HepG2 (cell line): ENCODE data around the gene C20orf144. TPM values are rescaled to one million over a fixed set of nuclear protein-coding genes. Genes with fewer than 3 reads are reported as not detected.

Experiments
- HNF4G ChIP-seq, 2 experiments: sonication (generic) in 1 of 2; formaldehyde crosslinking in 1 of 2; IDR thresholded peaks; 2 replicates each; pipeline versions ENCODE4 v1.4.0 to v1.6.1; 2011 to 2020; ENCODE audit warnings: borderline replicate concordance in 2 of 2, low read depth in 2 of 2, mild to moderate bottlenecking in 2 of 2, low read length in 1 of 2, missing genetic modification reagents in 1 of 2, moderate library complexity in 1 of 2
- MAZ ChIP-seq, 2 experiments: sonication (generic) in 1 of 2; formaldehyde crosslinking in 1 of 2; IDR thresholded peaks; 2 replicates each; pipeline versions ENCODE4 v1.5.0 to v1.6.1; 2012 to 2020; ENCODE audit warnings: low read depth in 2 of 2, mild to moderate bottlenecking in 2 of 2, borderline replicate concordance in 1 of 2, improper control_type of control experiment in 1 of 2, low read length in 1 of 2, missing genetic modification reagents in 1 of 2, moderate library complexity in 1 of 2
- MED13 ChIP-seq: sonication (generic); formaldehyde crosslinking; IDR thresholded peaks from 2 replicates; pipeline ENCODE4 v1.5.0; 2020; ENCODE audit warnings: missing genetic modification reagents
- NFKB2 ChIP-seq: sonication (generic); formaldehyde crosslinking; IDR thresholded peaks from 2 replicates; pipeline ENCODE4 v1.4.0; 2020; ENCODE audit warnings: missing genetic modification reagents, borderline replicate concordance
- YEATS4 ChIP-seq: sonication (generic); formaldehyde crosslinking; IDR thresholded peaks from 2 replicates; pipeline ENCODE4 v1.4.0; 2020; ENCODE audit warnings: missing genetic modification reagents, borderline replicate concordance
- ZFX ChIP-seq: sonication (generic); formaldehyde crosslinking; IDR thresholded peaks from 2 replicates; pipeline ENCODE4 v1.4.0; 2020; ENCODE audit warnings: mild to moderate bottlenecking, low read depth, missing genetic modification reagents, moderate library complexity
- ZNF121 ChIP-seq: sonication (generic); formaldehyde crosslinking; IDR thresholded peaks from 2 replicates; pipeline ENCODE4 v1.5.0; 2020; ENCODE audit warnings: mild to moderate bottlenecking, missing genetic modification reagents
- polyA plus RNA-seq, 8 experiments: library from polyadenylated mRNA; depleted of rRNA in 3 of 8; stranded (reverse) in 7 of 8; unstranded in 1 of 8; fragments of >200 nt; fragmentation: Illumina TruSeq in 4 of 8; extraction: Trizol in 4 of 8; gene quantifications; 2 replicates each; pipeline versions ENCODE4 v1.2.1 to v1.2.3, GENCODE V29; 2011 to 2016; ENCODE audit warnings: low read depth in 4 of 8, missing spikeins in 1 of 8, mixed read lengths in 1 of 8; ENCODE audit not compliant: insufficient read depth in 1 of 8
- total RNA-seq, 5 experiments: library from RNA; depleted of rRNA; stranded (reverse); fragments of >200 nt; fragmentation: Illumina TruSeq; extraction: Trizol; gene quantifications; 2 replicates each; pipeline ENCODE4 v1.2.3, GENCODE V29; 2016; ENCODE audit warnings: low read depth in 1 of 5
- TF ChIP-seq, protein P1 (sequence below): sonication (generic); formaldehyde crosslinking; IDR thresholded peaks from 2 replicates; pipeline ENCODE4 v1.8.0; 2022; ENCODE audit warnings: mild to moderate bottlenecking, missing genetic modification reagents; ENCODE audit not compliant: insufficient replicate concordance
- TF ChIP-seq, protein P2 (sequence below): sonication (generic); formaldehyde crosslinking; IDR thresholded peaks from 2 replicates; pipeline ENCODE4 v1.4.0; 2020; ENCODE audit warnings: missing genetic modification reagents
- TF ChIP-seq, protein P3 (sequence below): sonication (generic); formaldehyde crosslinking; IDR thresholded peaks from 2 replicates; pipeline ENCODE4 v1.5.0; 2020; ENCODE audit warnings: mild to moderate bottlenecking, missing genetic modification reagents, moderate library complexity
- TF ChIP-seq, protein P4 (sequence below): sonication (generic); formaldehyde crosslinking; IDR thresholded peaks from 2 replicates; pipeline ENCODE4 v1.4.0; 2020; ENCODE audit warnings: missing genetic modification reagents
- TF ChIP-seq, protein P5 (sequence below): sonication (generic); formaldehyde crosslinking; IDR thresholded peaks from 2 replicates; pipeline ENCODE4 v1.5.1; 2020; ENCODE audit warnings: mild to moderate bottlenecking, missing genetic modification reagents, borderline replicate concordance
- TF ChIP-seq, protein P6 (sequence below): sonication (generic); formaldehyde crosslinking; IDR thresholded peaks from 2 replicates; pipeline ENCODE4 v1.4.0; 2020; ENCODE audit warnings: missing genetic modification reagents, mild to moderate bottlenecking, borderline replicate concordance

Gene C20orf144
- total and polyA plus RNA-seq, 2 of the 13 experiments (the other 11 are each of a cell fraction or from before 2014, with no cell fraction given), result 0.09 to 0.16 TPM

DNA sequence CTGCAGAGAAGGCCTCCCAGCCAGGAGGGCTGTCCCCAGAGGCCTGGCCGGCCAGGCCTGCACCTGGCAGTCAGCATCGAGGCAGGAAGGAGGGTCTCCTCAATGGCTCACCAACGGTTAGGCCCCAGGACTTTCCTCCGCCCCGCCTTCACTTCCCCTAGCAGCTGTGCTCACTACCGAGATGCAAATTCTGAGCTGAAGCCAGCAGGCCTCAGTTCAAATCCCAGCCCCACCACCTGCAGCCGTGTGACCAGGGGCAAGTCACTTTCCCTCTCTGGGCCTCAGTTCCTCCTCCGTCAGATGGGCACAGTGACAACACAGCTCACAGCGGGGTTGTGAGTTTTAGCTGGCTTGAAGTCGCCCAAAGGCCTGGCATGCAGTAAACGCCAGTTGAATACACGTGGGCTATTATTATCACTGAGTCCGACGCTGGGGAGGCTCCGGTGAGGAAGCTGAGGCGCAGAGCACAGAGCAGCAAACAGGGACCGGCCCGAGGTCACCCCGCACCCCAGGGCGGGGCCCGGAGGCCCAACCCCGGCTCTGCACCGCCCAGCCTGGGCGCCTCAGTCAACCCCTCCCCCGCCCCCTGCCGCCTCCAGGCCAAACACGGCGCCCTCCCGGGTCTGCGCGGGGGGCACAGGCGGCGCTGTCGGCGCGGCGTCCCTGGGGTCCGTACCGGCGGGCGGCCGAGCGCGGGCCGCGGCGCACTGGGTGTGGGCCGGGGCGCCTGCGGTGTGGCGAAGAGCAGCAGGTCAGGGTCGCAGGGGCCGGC lies 23.4 kb downstream of the C20orf144 start (continued):
- TF ChIP-seq, protein P1, sequence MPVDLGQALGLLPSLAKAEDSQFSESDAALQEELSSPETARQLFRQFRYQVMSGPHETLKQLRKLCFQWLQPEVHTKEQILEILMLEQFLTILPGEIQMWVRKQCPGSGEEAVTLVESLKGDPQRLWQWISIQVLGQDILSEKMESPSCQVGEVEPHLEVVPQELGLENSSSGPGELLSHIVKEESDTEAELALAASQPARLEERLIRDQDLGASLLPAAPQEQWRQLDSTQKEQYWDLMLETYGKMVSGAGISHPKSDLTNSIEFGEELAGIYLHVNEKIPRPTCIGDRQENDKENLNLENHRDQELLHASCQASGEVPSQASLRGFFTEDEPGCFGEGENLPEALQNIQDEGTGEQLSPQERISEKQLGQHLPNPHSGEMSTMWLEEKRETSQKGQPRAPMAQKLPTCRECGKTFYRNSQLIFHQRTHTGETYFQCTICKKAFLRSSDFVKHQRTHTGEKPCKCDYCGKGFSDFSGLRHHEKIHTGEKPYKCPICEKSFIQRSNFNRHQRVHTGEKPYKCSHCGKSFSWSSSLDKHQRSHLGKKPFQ (CRISPR knock-in tag), result peak; percentile 15
- TF ChIP-seq, protein P2, sequence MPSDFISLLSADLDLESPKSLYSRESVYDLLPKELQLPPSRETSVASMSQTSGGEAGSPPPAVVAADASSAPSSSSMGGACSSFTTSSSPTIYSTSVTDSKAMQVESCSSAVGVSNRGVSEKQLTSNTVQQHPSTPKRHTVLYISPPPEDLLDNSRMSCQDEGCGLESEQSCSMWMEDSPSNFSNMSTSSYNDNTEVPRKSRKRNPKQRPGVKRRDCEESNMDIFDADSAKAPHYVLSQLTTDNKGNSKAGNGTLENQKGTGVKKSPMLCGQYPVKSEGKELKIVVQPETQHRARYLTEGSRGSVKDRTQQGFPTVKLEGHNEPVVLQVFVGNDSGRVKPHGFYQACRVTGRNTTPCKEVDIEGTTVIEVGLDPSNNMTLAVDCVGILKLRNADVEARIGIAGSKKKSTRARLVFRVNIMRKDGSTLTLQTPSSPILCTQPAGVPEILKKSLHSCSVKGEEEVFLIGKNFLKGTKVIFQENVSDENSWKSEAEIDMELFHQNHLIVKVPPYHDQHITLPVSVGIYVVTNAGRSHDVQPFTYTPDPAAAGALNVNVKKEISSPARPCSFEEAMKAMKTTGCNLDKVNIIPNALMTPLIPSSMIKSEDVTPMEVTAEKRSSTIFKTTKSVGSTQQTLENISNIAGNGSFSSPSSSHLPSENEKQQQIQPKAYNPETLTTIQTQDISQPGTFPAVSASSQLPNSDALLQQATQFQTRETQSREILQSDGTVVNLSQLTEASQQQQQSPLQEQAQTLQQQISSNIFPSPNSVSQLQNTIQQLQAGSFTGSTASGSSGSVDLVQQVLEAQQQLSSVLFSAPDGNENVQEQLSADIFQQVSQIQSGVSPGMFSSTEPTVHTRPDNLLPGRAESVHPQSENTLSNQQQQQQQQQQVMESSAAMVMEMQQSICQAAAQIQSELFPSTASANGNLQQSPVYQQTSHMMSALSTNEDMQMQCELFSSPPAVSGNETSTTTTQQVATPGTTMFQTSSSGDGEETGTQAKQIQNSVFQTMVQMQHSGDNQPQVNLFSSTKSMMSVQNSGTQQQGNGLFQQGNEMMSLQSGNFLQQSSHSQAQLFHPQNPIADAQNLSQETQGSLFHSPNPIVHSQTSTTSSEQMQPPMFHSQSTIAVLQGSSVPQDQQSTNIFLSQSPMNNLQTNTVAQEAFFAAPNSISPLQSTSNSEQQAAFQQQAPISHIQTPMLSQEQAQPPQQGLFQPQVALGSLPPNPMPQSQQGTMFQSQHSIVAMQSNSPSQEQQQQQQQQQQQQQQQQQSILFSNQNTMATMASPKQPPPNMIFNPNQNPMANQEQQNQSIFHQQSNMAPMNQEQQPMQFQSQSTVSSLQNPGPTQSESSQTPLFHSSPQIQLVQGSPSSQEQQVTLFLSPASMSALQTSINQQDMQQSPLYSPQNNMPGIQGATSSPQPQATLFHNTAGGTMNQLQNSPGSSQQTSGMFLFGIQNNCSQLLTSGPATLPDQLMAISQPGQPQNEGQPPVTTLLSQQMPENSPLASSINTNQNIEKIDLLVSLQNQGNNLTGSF (CRISPR knock-in tag), result 0 out of 2 replicates have a peak, but pooled peaks have one; percentile 22
- TF ChIP-seq MAZ (IDR thresholded peaks at IDR 0.05; ENCODE audit: borderline replicate concordance, low read depth, low read length) (no peak), MAZ (CRISPR knock-in tag; IDR thresholded peaks at IDR 0.05; ENCODE audit: low read depth) (peak; percentile 29; the same call in 1 of the 2 replicates), MED13 (CRISPR knock-in tag) (0 out of 2 replicates have a peak, but pooled peaks have one; percentile 76), YEATS4 (CRISPR knock-in tag) (peak; percentile 63; the same call in 1 of the 2 replicates), ZNF121 (CRISPR knock-in tag) (0 out of 2 replicates have a peak, but pooled peaks have one; percentile 47), ZFX (CRISPR knock-in tag) (peak; percentile 87), HNF4G (IDR thresholded peaks at IDR 0.05; ENCODE audit: borderline replicate concordance, low read depth, low read length) (peak; percentile 18; the same call in 1 of the 2 replicates), HNF4G (CRISPR knock-in tag; IDR thresholded peaks at IDR 0.05; ENCODE audit: borderline replicate concordance, low read depth) (0 out of 2 replicates have a peak, but pooled peaks have one; percentile 34), NFKB2 (CRISPR knock-in tag) (0 out of 2 replicates have a peak, but pooled peaks have one; percentile 64)
- TF ChIP-seq, protein P3, sequence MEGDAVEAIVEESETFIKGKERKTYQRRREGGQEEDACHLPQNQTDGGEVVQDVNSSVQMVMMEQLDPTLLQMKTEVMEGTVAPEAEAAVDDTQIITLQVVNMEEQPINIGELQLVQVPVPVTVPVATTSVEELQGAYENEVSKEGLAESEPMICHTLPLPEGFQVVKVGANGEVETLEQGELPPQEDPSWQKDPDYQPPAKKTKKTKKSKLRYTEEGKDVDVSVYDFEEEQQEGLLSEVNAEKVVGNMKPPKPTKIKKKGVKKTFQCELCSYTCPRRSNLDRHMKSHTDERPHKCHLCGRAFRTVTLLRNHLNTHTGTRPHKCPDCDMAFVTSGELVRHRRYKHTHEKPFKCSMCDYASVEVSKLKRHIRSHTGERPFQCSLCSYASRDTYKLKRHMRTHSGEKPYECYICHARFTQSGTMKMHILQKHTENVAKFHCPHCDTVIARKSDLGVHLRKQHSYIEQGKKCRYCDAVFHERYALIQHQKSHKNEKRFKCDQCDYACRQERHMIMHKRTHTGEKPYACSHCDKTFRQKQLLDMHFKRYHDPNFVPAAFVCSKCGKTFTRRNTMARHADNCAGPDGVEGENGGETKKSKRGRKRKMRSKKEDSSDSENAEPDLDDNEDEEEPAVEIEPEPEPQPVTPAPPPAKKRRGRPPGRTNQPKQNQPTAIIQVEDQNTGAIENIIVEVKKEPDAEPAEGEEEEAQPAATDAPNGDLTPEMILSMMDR (CRISPR knock-in tag), result peak; percentile 47; the same call in 1 of the 2 replicates
- TF ChIP-seq, protein P4, sequence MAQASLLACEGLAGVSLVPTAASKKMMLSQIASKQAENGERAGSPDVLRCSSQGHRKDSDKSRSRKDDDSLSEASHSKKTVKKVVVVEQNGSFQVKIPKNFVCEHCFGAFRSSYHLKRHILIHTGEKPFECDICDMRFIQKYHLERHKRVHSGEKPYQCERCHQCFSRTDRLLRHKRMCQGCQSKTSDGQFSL (CRISPR knock-in tag), result peak; percentile 61; the same call in 1 of the 2 replicates
- TF ChIP-seq, protein P5, sequence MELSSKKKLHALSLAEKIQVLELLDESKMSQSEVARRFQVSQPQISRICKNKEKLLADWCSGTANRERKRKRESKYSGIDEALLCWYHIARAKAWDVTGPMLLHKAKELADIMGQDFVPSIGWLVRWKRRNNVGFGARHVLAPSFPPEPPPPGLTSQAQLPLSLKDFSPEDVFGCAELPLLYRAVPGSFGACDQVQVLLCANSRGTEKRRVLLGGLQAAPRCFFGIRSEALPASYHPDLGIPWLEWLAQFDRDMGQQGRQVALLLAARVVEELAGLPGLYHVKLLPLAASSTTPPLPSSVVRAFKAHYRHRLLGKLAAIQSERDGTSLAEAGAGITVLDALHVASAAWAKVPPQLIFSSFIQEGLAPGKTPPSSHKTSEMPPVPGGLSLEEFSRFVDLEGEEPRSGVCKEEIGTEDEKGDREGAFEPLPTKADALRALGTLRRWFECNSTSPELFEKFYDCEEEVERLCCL, result 0 out of 2 replicates have a peak, but pooled peaks have one; percentile 62
- TF ChIP-seq, protein P6, sequence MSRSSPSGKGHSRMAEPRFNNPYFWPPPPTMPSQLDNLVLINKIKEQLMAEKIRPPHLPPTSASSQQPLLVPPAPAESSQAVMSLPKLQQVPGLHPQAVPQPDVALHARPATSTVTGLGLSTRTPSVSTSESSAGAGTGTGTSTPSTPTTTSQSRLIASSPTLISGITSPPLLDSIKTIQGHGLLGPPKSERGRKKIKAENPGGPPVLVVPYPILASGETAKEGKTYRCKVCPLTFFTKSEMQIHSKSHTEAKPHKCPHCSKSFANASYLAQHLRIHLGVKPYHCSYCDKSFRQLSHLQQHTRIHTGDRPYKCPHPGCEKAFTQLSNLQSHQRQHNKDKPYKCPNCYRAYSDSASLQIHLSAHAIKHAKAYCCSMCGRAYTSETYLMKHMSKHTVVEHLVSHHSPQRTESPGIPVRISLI (CRISPR knock-in tag), result 0 out of 2 replicates have a peak, but pooled peaks have one; percentile 23
